ENCODE data around the gene CD99L2. TPM values are rescaled to one million over a fixed set of nuclear protein-coding genes. Genes with fewer than 3 reads are reported as not detected.

CD99L2 gene
- total RNA-seq, 1 experiment from 2014 or later: 7.3 TPM

- Histone ChIP-seq H3T11ph (ENCODE audit: low read length) (no peak overlapping the region), H4K91ac (ENCODE audit: insufficient read length, low read depth, low read length) (no peak overlapping the region), H3K23me2 (ENCODE audit: insufficient read length, low read depth, low read length, poor library complexity, severe bottlenecking) (no peaks in the 10 kb centered on the region), H3K23ac (ENCODE audit: insufficient read length, low read depth, low read length) (no peak overlapping the region), H3K9me3 (ENCODE audit: control insufficient read depth, low read depth, low read length) (no peaks in the 10 kb centered on the region), H4K5ac (ENCODE audit: insufficient read length, low read depth, low read length) (no peak overlapping the region), H2AK5ac (ENCODE audit: insufficient read length, low read length) (no peak overlapping the region), H4K8ac (replicated peaks; ENCODE audit: insufficient read length, low read depth, low read length) (no peak overlapping the region), H2BK120ac (ENCODE audit: low read depth, low read length, poor library complexity, severe bottlenecking) (no peak overlapping the region), H3K27me3 (ENCODE audit: insufficient read depth, low read length) (no peaks in the 10 kb centered on the region), H2BK5ac (ENCODE audit: insufficient read length, low read length) (no peak overlapping the region), H2AFZ (ENCODE audit: low read length) (no peak overlapping the region), H3K18ac (ENCODE audit: insufficient read length, low read depth, low read length) (no peak overlapping the region), H4K20me1 (ENCODE audit: control insufficient read depth, insufficient read depth, insufficient read length) (peaks cover 2% of the 10 kb centered on the region), H2BK20ac (ENCODE audit: low read depth, low read length, poor library complexity, severe bottlenecking) (no peak overlapping the region), H2BK15ac (ENCODE audit: low read depth, low read length) (no peak overlapping the region), H3K79me2 (ENCODE audit: insufficient read depth, low read length) (no peaks in the 10 kb centered on the region), H3K4ac (ENCODE audit: low read depth, low read length) (no peak overlapping the region), H3K9ac (ENCODE audit: extremely low read depth, insufficient read length, low read length) (no peak overlapping the region), H3K79me1 (ENCODE audit: insufficient read depth, low read depth, low read length, poor library complexity, severe bottlenecking) (no peaks in the 10 kb centered on the region), H3K4me2 (ENCODE audit: insufficient read depth, insufficient read length, low read length) (no peak overlapping the region), H2BK12ac (ENCODE audit: insufficient read length, low read depth, low read length) (no peak overlapping the region), H3K14ac (ENCODE audit: insufficient read depth, low read length) (no peak overlapping the region), H3K56ac (ENCODE audit: insufficient read length, low read depth, low read length) (no peak overlapping the region), H3K27ac (ENCODE audit: insufficient read length, low read depth, low read length) (no peak overlapping the region), H3K4me1 (ENCODE audit: insufficient read depth, low read length) (peaks cover 4% of the 10 kb centered on the region; the same call in 1 of the 2 replicates)
- H3K4me3 Mint-ChIP-seq: no peak overlapping the region
- no peak for DNase-seq
- no peak for TF ChIP-seq CTCF (conservative IDR thresholded peaks at IDR 0.05)
- H3K36me3 Mint-ChIP-seq (ENCODE audit: insufficient read depth in 1 of 3, low read depth in 3 of 3): peaks cover 2 to 24% (median 15%) of the 10 kb centered on the region in 3 experiments; a peak in 6 of 7 replicates
- H3K4me1 Mint-ChIP-seq: peaks cover 9 to 24% of the 10 kb centered on the region in 2 experiments
- H3K27ac Mint-ChIP-seq: no peak overlapping the region
- WGBS (ENCODE audit: extremely low coverage, insufficient read length, low lambda C conversion rate): no CpG with 5 or more reads among the region's 19 CpGs
- peaks cover 39 to 63% of the 10 kb centered on the region in 2 experiments for H3K9me3 Mint-ChIP-seq
- H3K27me3 Mint-ChIP-seq (ENCODE audit: low read depth): no peaks in the 10 kb centered on the region
Measured at GRCh38 chrX:150765782-150766350, 132.6 kb downstream of the CD99L2 start.
